Endometrium (tissue), 2 donors: Measurements from ENCODE around the gene KIF25.
A peak's percentile ranks its signal among the peaks of the same experiment; 100 is the strongest.

Source experiments
- FAIRE-seq: peaks from 2 replicates; lab custom pipeline; 2012; peaks lifted over from hg19 to GRCh38; lab: Jason Lieb, UNC
- donor health status: control.
- donor health status: control.

KIF25 gene

GRCh38 chr6:168017629-168018028, 20.2 kb downstream of the KIF25 start:
- peak; percentile 45 for FAIRE-seq

GRCh38 chr6:168018664-168019063, 21.2 kb downstream of the KIF25 start:
- no peak for FAIRE-seq

GRCh38 chr6:168020242-168020641, 22.8 kb downstream of the KIF25 start:
- no peak for FAIRE-seq

- no peak for FAIRE-seq
Observed at GRCh38 chr6:168021581-168021980, 24.1 kb downstream of the KIF25 start.

DNA sequence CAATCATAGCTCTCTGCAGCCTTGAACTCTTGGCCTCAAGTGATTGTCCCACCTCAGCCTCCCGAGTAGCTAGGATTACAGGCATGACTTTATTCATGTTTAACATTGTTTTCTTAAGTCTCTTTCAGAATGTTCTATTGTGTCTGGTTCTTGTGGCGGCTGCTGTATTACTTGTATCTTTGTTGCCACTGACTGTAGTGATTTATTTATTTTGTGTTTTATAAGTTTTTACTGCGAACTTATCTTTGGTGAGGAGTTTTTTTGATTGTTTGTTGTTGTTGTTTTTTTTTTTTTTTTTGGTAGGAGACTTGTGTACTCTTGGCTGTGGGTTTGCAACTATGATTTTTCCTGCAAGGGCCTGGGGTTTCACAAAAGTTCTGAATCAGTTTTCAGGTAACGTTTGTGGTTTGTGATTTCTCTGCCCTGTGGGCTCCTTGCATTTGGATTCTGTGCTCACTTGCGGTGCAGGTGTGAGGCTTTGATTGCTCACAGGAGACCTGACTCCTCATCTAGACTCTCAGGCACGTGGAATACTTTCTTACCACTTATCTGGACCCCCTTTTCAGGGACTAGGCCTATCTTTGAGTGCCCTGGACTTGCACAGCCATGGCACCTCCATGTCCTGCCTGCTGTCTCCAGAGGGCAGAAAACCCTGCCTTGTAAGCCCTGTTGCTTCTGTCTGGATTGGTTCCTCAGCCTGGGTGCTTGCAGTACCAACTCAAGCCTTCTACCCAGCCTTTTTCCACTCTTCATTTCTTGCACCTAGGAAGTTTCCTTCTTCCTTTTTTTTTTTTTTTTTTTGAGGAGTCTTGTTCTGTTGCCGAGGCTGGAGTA, 25.2 kb downstream of the KIF25 start:
- peak; percentile 81 for FAIRE-seq

GRCh38 chr6:168024951-168025510, 27.6 kb downstream of the KIF25 start:
- FAIRE-seq = no peak

DNA sequence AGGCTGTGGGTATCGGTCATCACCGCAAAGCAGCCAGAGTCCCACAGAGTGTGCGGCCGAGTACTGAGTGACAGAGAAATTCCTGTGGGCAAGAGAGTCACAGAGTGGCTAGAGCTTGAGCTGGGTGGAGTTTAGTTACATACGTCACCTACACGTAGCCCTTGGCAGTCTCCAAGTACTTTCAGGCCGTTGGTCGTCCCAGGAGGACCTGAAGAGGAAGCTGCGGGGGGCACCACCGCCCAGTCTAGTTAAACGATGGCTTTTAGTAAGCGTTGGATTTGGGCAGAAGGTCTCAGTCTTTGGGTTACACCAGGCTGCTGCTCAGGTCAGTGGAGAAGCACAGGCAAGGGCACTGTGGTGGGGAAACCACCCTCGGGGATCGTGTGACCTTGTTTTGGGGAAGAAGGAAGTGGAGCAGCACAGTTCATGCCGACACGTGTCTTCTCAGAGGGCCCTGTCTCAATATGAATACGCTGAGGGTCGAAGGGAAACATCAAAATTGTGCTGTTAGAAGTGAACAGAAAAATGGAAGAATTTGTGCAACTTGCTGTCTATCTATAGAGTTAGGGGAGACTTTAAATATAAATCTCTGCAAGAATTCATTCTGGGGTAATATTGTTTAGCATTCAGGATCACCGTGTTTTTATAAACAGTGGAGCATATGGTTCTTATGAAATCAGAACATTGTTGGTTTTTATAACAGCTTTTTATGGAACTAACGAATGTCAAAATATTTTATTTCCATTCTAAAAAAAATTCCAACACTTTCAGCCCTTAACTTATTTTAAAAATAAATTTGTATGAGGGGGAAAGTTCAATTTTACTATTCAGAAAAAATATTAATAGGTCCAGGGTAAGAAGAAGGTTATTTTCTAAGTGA, 28.6 kb downstream of the KIF25 start:
- FAIRE-seq = peak; percentile 95

DNA sequence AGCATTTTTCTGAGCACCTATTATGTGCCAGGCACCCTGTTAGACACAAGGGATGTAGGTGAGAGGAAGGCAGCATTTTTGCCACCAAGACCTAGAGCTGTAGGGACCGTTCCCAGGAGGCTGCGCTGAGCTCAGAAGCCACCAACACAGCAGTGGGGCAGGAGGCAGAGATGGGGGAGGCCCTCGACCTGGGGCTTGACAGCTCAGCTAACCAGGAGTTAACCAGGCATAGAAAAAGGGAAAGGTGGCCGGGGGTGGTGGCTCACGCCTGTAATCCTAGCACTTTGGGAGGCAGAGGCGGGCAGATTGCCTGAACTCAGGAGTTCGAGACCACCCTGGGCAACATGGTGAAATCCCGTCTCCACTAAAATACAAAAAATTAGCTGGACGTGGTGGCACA, 29.5 kb downstream of the KIF25 start:
- no peak for FAIRE-seq

- FAIRE-seq = no peak
Observed at GRCh38 chr6:168027521-168027920, 30.1 kb downstream of the KIF25 start.

DNA sequence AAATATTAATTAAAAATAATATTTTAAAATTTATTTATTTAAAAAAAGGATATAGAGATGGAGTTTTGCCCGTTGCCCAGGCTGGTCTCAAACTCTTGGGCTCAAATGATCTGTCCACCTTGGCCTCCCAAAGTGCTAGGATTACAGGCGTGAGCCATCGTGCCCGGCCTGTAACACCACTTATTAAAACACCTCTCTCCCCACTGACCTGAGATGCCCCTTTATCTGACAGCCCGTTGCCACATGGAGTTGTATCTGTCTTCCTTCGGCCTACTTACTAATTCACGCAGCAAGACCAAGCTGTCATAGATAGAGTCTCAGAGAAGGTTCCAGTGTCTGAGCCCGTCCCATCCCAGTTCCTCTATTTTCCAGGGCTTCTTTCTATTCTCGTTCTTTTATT, 30.7 kb downstream of the KIF25 start:
- no peak for FAIRE-seq

DNA sequence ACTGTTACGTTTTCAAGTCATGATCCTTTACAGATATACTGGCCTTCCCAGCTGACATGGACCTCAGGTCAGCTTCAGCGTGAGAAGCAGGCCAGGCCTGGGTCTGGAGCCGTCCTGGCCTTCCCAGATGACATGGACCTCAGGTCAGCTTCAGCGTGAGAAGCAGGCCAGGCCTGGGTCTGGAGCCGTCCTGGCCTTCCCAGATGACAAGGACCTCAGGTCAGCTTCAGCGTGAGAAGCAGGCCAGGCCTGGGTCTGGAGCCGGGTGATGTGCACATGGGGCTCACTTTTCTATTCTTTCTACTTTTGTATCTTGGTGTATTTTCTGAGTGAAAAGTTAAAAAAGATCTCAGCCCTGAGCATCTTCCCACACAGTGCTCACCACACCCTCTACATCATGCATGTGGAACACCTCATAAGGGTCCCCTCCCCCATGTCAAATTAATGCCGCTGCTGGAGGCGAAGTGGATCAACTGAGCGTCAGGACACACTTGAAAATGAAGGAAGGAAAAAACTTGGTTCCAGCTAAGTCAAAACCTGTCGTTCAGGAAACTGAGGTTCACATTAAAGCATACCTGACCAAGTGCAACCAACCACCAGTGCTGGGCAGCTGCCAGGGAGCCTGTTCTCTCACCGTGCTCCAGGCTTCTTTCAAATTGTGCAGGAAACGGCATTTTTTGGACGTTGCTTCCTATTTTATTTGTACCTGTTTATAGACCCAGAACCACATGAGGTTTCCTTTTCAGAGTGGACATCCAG, 32.2 kb downstream of the KIF25 start:
- FAIRE-seq = no peak

DNA sequence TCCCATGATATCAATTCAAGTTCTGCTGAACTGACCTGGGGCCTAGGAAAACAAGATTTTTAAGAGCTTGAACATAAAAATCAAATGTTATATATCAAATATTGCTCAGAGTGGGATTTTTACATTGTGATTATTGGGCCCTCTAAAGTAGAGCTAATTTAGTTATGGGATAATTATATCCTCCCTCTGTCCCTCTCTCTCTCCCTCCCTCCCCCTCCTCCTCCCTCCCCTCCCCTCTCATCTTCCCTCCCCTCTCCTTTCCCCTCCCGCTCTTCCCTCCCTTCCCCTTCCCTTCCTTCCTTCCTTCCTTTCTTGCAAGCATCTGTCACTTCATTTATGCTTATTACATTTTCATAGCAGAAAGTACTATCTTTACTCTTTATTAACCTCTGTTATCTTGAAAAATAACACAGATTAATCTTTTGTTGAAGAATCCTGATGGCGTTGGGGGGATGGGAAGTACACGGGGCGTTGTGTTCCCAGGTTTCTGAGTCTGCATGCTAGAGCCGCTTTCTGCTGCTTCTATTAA, 32.8 kb downstream of the KIF25 start:
- no peak for FAIRE-seq

- no peak for FAIRE-seq
Observed at GRCh38 chr6:168030908-168031307, 33.4 kb downstream of the KIF25 start.

DNA sequence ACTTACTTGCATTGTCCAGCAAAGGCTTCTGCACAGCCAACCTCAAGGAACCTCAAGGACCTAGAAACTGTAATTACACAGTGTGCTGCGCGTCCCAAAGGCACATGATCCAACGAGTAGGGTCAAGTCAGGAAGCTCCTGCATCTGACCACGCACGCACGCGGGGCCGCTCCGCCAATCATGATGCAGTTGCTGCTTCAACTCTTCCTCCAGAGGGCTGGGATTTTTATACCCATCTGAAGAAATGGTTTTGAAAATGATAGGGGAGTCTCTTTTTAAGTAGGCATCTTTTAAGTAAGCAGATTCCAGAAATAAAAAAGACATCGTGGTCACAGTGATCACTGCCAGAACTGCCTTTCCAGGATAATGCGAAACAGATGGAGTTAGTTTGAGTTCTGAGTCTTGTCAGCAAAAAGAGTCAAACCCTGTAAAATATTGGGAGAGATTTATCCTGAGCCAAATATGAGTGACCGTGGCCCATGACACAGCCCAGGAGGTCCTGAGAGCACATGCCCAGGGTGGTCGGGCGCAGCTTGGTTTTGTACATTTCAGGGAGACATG, 34.0 kb downstream of the KIF25 start:
- peak; percentile 93 for FAIRE-seq

- FAIRE-seq = peak; percentile 26
Observed at GRCh38 chr6:168032005-168032760, 34.7 kb downstream of the KIF25 start.

GRCh38 chr6:168033791-168034190, 36.3 kb downstream of the KIF25 start:
- FAIRE-seq = no peak

GRCh38 chr6:168034537-168034936, 37.1 kb downstream of the KIF25 start:
- FAIRE-seq = no peak

DNA sequence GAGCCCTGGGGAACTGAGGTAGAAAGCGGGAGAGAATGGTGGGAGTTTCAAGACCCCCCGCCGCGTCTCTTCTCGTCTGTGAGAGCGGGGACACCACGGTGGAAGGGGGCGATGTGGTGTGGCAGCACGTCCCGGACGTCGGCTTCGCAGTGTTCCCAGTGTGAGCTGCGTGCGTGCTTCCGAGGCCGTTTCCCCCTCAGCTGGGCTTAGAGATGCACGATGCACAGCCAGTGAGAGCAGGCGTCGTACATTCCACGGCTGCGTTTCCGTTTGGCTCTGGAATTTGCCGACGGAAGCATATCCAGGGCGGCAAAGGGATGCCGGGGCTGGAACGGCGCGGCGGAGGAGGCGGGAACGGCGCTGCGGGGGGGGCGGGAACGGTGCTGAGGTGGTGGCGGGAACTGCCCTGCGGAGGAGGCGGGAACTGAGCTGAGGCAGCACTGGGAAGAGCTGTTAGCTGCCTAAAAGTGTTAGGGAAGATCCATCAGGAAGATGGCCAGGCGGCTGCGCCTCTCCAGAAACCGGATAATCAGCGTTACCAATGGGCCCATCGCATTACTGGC, 37.7 kb downstream of the KIF25 start:
- FAIRE-seq = no peak

DNA sequence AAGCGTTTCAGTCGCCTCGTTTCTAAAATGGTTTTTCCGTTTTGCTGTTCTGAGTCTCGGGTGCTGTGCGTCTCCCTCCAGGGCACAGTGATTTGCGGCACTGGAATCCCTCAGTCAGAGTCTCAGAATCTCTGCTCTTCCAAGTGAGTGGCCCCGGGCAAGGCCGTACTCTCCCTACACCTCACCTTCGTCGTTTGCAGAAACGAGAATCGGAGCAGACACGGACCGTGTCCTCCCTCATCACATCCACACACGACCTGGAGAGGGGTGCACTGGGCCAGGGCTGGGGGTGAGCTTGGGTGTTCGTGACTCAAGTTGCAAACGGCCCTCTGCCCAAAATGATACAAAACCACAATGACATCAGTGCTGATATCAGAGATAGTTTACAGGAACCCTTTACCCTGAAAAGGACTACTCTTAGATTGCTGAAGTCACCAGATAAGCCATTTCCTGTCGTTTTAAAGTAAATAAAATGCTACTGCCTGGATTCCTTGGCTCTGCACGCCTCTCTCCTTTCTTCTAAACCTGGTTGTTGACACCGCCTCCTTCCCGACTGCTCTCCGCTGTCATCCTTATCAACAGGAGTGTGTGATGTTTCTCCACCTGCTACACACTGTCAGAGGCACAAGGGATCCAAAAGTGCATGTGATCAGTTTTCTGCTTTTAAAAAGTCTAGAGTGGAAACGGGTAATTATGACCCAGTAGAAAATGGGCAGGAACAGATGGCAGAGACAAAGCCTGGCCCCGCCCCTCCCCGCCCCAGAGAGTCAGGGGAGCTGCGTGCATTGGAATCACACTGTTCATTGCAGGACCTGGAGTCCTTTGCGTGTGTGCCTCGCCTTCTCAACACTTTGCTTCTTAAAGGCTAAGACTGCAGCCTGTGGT, 38.4 kb downstream of the KIF25 start:
- no peak for FAIRE-seq
